HepG2 (cell line): ENCODE data around the gene UGT1A3.

Experiments used
- ARNT2 ChIP-seq: sonication (generic); formaldehyde crosslinking; IDR thresholded peaks from 2 replicates; pipeline ENCODE4 v1.8.0; 2022; ENCODE audit warnings: mild to moderate bottlenecking, low read depth, missing genetic modification reagents, moderate library complexity
- CREB1 ChIP-seq, 2 experiments: fragments of 450-650 bp in 1 of 2; IDR thresholded peaks; 2 replicates each; pipeline ENCODE4 v1.6.1; 2016 to 2017; ENCODE audit warnings: control low read depth in 1 of 2, mild to moderate bottlenecking in 1 of 2, missing compliant biosample characterization in 1 of 2, missing genetic modification characterization in 1 of 2
- RBM22 ChIP-seq: fragments of 200-400 bp; formaldehyde crosslinking; optimal IDR thresholded peaks from 2 replicates; pipeline ENCODE3; 2017; ENCODE audit warnings: mild to moderate bottlenecking, low read length, moderate library complexity

- TF ChIP-seq RBM22, result no peak
- no peak for TF ChIP-seq ARNT2 (CRISPR knock-in tag)
- no peak for TF ChIP-seq CREB1 (IDR thresholded peaks at IDR 0.05)
- no peak for TF ChIP-seq CREB1 (CRISPR knock-in tag; IDR thresholded peaks at IDR 0.05)
These were observed 65.4 kb downstream of the UGT1A3 start for GRCh38 chr2:233794128-233794658.
